Upper lobe of left lung (tissue), 4 donors: ENCODE measurements around the gene PDE11A.

Source experiments
- CTCF ChIP-seq, 6 experiments: fragments of 450-650 bp in 4 of 6; fragments of 200-600 bp in 2 of 6; sonication (generic) in 2 of 6; IDR thresholded peaks; one replicate each; pipeline ENCODE4 v1.5.1; 2016 to 2019; ENCODE audit warnings: antibody characterized with exemption in 6 of 6
- EP300 ChIP-seq, 4 donors: sonication (generic); formaldehyde crosslinking; IDR thresholded peaks; one replicate each; pipeline ENCODE4 v1.5.1; 2017; ENCODE audit warnings: antibody characterized with exemption in 4 of 4, control low read depth in 2 of 4
- POLR2AphosphoS5 ChIP-seq, 2 donors: sonication (generic); formaldehyde crosslinking; IDR thresholded peaks; one replicate each; pipeline ENCODE4 v1.5.1; 2017; ENCODE audit warnings: antibody characterized with exemption in 2 of 2

GRCh38 chr2:177619461-177619860, 453.1 kb downstream of the PDE11A start:
- TF ChIP-seq CTCF (IDR thresholded peaks at IDR 0.05) (no peak), EP300 (IDR thresholded peaks at IDR 0.05) (no peak), POLR2AphosphoS5 (IDR thresholded peaks at IDR 0.05) (no peak)
